Pancreas (tissue), 10 donors: ENCODE measurements around the gene POMC. TPM values are rescaled to one million over a fixed set of nuclear protein-coding genes. Genes with fewer than 3 reads are reported as not detected.
"Not testable (repeated sequence)": the region's sequence is repeated elsewhere in the genome, so short reads cannot be mapped to it uniquely, and the experiment has no call there.

Experiments
- ATAC-seq, 4 donors: fragments of 200-7000 bp; cut with Tn5 transposase; one replicate each; pipeline versions ENCODE4 v1.8.0 to v1.9.1; 2020; ENCODE audit warnings: mild to moderate bottlenecking in 4 of 4, moderate library complexity in 4 of 4
- DNase-seq, 6 donors: peaks; one replicate each; pipeline ENCODE4 v3.0.0-alpha.2; 2020
- FAIRE-seq: peaks from 2 replicates; lab custom pipeline; 2012; peaks lifted over from hg19 to GRCh38; lab: Jason Lieb, UNC
- H3K27ac ChIP-seq, 4 donors: fragments of 200-600 bp; sonication (generic); 1 replicate in 3 of 4; 2 replicates in 1 of 4; pipeline versions ENCODE4 v1.5.0 to v1.8.0; 2020
- H3K27me3 ChIP-seq, 4 donors: fragments of 200-600 bp; one replicate each; pipeline ENCODE4 v1.8.0; 2021
- H3K36me3 ChIP-seq, 3 donors: fragments of 200-600 bp; sonication (generic) in 1 of 3; one replicate each; pipeline versions ENCODE4 v1.5.0 to v1.8.0; 2020 to 2021
- H3K4me1 ChIP-seq, 3 donors: fragments of 200-600 bp; one replicate each; pipeline ENCODE4 v1.8.0; 2021
- H3K4me3 ChIP-seq, 4 donors: fragments of 200-600 bp; sonication (generic) in 2 of 4; one replicate each; pipeline versions ENCODE4 v1.5.0 to v1.8.0; 2020 to 2021
- H3K9me3 ChIP-seq, 4 donors: fragments of 200-600 bp; one replicate each; pipeline ENCODE4 v1.8.0; 2021
- CTCF ChIP-seq, 4 donors: fragments of 200-600 bp; sonication (generic) in 3 of 4; IDR thresholded peaks; one replicate each; pipeline versions ENCODE4 v1.5.0 to v1.8.0; 2021; ENCODE audit warnings: antibody characterized with exemption in 4 of 4
- WGBS, 2 donors: extraction: QIAGEN DNeasy Blood & Tissue Kit; methylation state at CpG; one replicate each; pipeline ENCODE4 v1.1.7; 2013; 5-methylcytosine and 5-hydroxymethylcytosine counted together
- intact Hi-C, 3 donors: fragments of 100-400 bp; cut with DNase I; formaldehyde crosslinking; loops; one replicate each; pipeline versions ENCODE4 v1.11.1 to v1.14.2; 2022
- polyA plus RNA-seq, 2 donors: library from polyadenylated mRNA; stranded (reverse); fragments of 200-250 nt; gene quantifications; one replicate each; pipeline ENCODE4 v1.2.3, GENCODE V29; 2013
- total RNA-seq, 6 donors: library from RNA; stranded (reverse); fragmentation: NEBNext Ultra II Directional in 4 of 6; extraction: Animal tissue kit (Norgen Biotek cat#: 25700) in 4 of 6; gene quantifications; one replicate each; pipeline versions ENCODE4 v1.2.1 to v1.2.4, GENCODE V29; 2021 to 2023
- donor health status: healthy with polysubstance abuse.
- donor health status: DM: no; HTN: no; CAD: no; lungs with moderate emphysema.
- donor health status: DM: no; HTN: no; CAD: no.
- donor health status: control.
- donor health status: control.
- donor health status: Bipolar disorder and iron deficiency.
- donor health status: DM: yes; HTN: yes; CAD: no.
- donor health status: DM: no; HTN: no; CAD: no.
- donor health status: DM: no; HTN: no; CAD: no.
- donor health status: DM: yes; HTN: yes; CAD: no.

POMC gene
- total and polyA plus RNA-seq, 8 donors, result 2.4 to 13.5 (median 6.3) TPM

GRCh38 chr2:25160376-25160775, 8.0 kb downstream of the POMC start:
- no peak overlapping the region for H3K27ac ChIP-seq
- H3K4me3 ChIP-seq, result no peak overlapping the region
- H3K27me3 ChIP-seq, result no peaks in the 10 kb centered on the region
- intact Hi-C loops, result no loop called here
- H3K36me3 ChIP-seq, result no peaks in the 10 kb centered on the region
- DNase-seq (peak in 1 of 6 donors; percentile 35), ATAC-seq (no peak), FAIRE-seq (no peak)
- no peaks in the 10 kb centered on the region for H3K9me3 ChIP-seq
- no peak for TF ChIP-seq CTCF (IDR thresholded peaks at IDR 0.05)
- H3K4me1 ChIP-seq, result no peaks in the 10 kb centered on the region
- WGBS, 2 donors, result 92 to 94% methylated on average over 10 of the region's 10 CpGs

GRCh38 chr2:25159949-25160348, 8.4 kb downstream of the POMC start:
- FAIRE-seq (no peak), DNase-seq (peak in 1 of 6 donors; percentile 5)
- no peaks in the 10 kb centered on the region for H3K27me3 ChIP-seq

GRCh38 chr2:25158096-25158852, 10.1 kb downstream of the POMC start:
- intact Hi-C loops, result no loop called here

More at GRCh38 chr2:25159949-25160348, 8.4 kb downstream of the POMC start:
- H3K36me3 ChIP-seq, result no peaks in the 10 kb centered on the region
- H3K9me3 ChIP-seq, result no peaks in the 10 kb centered on the region
- no peak for ATAC-seq
- intact Hi-C loops, result no loop called here
- no peak for TF ChIP-seq CTCF (IDR thresholded peaks at IDR 0.05)
- no peak overlapping the region for H3K27ac ChIP-seq
- no peaks in the 10 kb centered on the region for H3K4me1 ChIP-seq
- WGBS, 2 donors, result 82 to 86% methylated on average over 8 of the region's 8 CpGs
- H3K4me3 ChIP-seq, result no peak overlapping the region

GRCh38 chr2:25155401-25155800, 13.0 kb downstream of the POMC start:
- Histone ChIP-seq H3K4me3 (no peak overlapping the region), H3K27ac (no peak overlapping the region), H3K36me3 (no peaks in the 10 kb centered on the region), H3K4me1 (no peaks in the 10 kb centered on the region), H3K9me3 (no peaks in the 10 kb centered on the region), H3K27me3 (no peaks in the 10 kb centered on the region)
- ATAC-seq (no peak), FAIRE-seq (no peak), DNase-seq (no peak)
- TF ChIP-seq CTCF (IDR thresholded peaks at IDR 0.05), result no peak
- WGBS, 2 donors, result 77 to 86% methylated on average over 10 of the region's 10 CpGs
- intact Hi-C loops, result no loop called here

More at GRCh38 chr2:25158096-25158852, 10.1 kb downstream of the POMC start:
- 92 to 95% methylated on average over 11 of the region's 11 CpGs for WGBS, 2 donors
- Histone ChIP-seq H3K4me1 (no peaks in the 10 kb centered on the region), H3K27me3 (no peaks in the 10 kb centered on the region), H3K4me3 (no peak overlapping the region), H3K36me3 (no peaks in the 10 kb centered on the region), H3K9me3 (no peaks in the 10 kb centered on the region), H3K27ac (no peak overlapping the region)
- peak in 1 of 6 donors; percentile 32 for DNase-seq
- TF ChIP-seq CTCF (IDR thresholded peaks at IDR 0.05), result no peak
- no peak for FAIRE-seq
- ATAC-seq, result no peak

GRCh38 chr2:25151718-25152117, 16.7 kb downstream of the POMC start:
- Histone ChIP-seq H3K36me3 (no peaks in the 10 kb centered on the region), H3K27me3 (no peaks in the 10 kb centered on the region), H3K27ac (no peak overlapping the region), H3K9me3 (no peaks in the 10 kb centered on the region), H3K4me1 (no peaks in the 10 kb centered on the region), H3K4me3 (no peak overlapping the region)
- TF ChIP-seq CTCF (IDR thresholded peaks at IDR 0.05), result no peak
- no peak for DNase-seq
- intact Hi-C loops, result no loop called here
- FAIRE-seq, result no peak
- WGBS, 2 donors, result 88 to 90% methylated on average over 12 of the region's 12 CpGs
- ATAC-seq, result no peak

GRCh38 chr2:25150993-25151392, 17.4 kb downstream of the POMC start:
- H3K36me3 ChIP-seq, ATAC-seq, H3K4me1 ChIP-seq, intact Hi-C loops, H3K4me3 ChIP-seq, FAIRE-seq, H3K9me3 ChIP-seq, DNase-seq, H3K27ac ChIP-seq, H3K27me3 ChIP-seq: not testable (repeated sequence)
- 91 to 97% methylated on average over 5 of the region's 5 CpGs for WGBS, 2 donors
